Measurements from ENCODE around the gene MUSTN1. TPM values are rescaled to one million over a fixed set of nuclear protein-coding genes. Genes with fewer than 3 reads are reported as not detected.

MUSTN1 gene
- total and polyA plus RNA-seq, 2 donors (not counting 3 experiments of a cell fraction or from before 2014, with no cell fraction given) = 1.1 to 2.2 TPM

DNA sequence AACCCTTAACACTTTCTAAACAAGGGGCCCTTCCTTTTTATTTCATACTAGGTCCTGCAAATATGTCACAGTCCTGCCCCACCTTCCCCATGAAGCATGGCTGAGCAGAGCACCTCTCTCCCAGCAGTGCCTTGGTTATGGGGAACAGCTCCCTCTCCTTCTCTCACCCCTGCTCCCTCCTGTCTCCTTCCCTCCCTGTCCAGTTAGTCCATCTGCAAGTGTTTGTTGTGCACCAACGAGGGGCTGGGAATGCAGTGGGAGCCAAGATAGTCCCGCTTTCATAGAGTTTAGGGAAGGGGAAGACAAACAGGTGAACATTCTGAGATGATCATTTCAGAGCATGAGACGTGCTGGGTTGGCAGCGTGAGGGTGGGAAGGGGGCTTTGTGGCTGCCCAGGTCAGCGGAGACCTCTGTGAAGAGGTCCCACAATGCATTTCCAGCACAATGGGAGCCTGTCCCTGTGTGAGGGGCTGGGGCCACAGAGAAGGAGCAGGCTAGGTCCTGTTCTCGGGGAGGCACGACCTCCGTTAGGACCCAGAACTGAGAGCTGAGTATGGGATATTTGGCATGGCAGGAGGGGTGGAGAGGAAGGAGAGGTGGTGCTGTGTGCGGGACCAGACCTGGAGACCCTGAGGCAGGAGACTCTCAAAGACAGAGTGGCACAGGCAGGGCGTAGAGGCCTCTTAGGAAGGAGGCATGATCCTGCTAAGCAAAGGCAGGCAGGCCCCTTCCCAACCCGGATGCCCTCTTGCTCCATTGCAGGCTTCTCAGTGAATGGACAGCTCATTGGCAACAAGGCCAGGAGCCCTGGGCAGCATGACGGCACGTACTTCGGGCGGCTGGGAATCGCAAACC is 45.7 kb downstream of the MUSTN1 start:
- H3K9ac ChIP-seq (replicated peaks; ENCODE audit: extremely low read depth, insufficient read depth, low read length) = no peak overlapping the region
- H3K9me1 ChIP-seq (replicated peaks; ENCODE audit: control insufficient read depth, extremely low read depth, insufficient read depth, low read length) = no peaks in the 10 kb centered on the region
- FAIRE-seq (no peak), DNase-seq (ENCODE audit: low read depth, low spot score) (no peak)
- intact Hi-C loops (cut with micrococcal nuclease) (no loop called here), dilution Hi-C loops (cut with MboI; ENCODE audit: extremely low pct_ligation_motif_present, low sequenced_read_pairs) (no loop called here)
- no peak overlapping the region for H3K4me2 ChIP-seq (ENCODE audit: insufficient read depth, low read length)
- no peaks in the 10 kb centered on the region for H3K27me3 ChIP-seq (ENCODE audit: control insufficient read depth in 2 of 2, insufficient read depth in 2 of 2, low read length in 2 of 2)
- no peaks in the 10 kb centered on the region for H4K20me1 ChIP-seq (replicated peaks; ENCODE audit: control insufficient read depth, extremely low read depth, insufficient read depth, low read length)
- no peaks in the 10 kb centered on the region for H3K4me1 ChIP-seq (ENCODE audit: control insufficient read depth, extremely low read depth, insufficient read depth, low read length)
- ChIA-PET POLR2A (no interaction called here), CTCF (interaction anchor here (1.4 kb wide), 1 partner anchor 10 kb away, joined by 3 read pairs; no protein-coding TSS in a partner anchor)
- no peaks in the 10 kb centered on the region for H3K9me3 ChIP-seq (replicated peaks; ENCODE audit: control insufficient read depth, insufficient read depth, low read length)
- no peaks in the 10 kb centered on the region for H3K79me2 ChIP-seq (ENCODE audit: control insufficient read depth, insufficient read depth, low read length)
- TF ChIP-seq, protein P1, sequence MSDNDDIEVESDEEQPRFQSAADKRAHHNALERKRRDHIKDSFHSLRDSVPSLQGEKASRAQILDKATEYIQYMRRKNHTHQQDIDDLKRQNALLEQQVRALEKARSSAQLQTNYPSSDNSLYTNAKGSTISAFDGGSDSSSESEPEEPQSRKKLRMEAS (IDR thresholded peaks at IDR 0.05; ENCODE audit: insufficient read depth, insufficient read length) = no peak
- no peak for TF ChIP-seq FOS (IDR thresholded peaks at IDR 0.05; ENCODE audit: borderline replicate concordance, insufficient read depth, low read length)
- TF ChIP-seq GATA2 (IDR thresholded peaks at IDR 0.05; ENCODE audit: insufficient read depth, insufficient read length, low read depth, low read length) = no peak
- TF ChIP-seq MYC (IDR thresholded peaks at IDR 0.05; ENCODE audit: low read depth, low read length) = no peak
- no peak for TF ChIP-seq JUN (IDR thresholded peaks at IDR 0.05; ENCODE audit: borderline replicate concordance, insufficient read depth, insufficient read length, low read depth)
- TF ChIP-seq, protein P2, sequence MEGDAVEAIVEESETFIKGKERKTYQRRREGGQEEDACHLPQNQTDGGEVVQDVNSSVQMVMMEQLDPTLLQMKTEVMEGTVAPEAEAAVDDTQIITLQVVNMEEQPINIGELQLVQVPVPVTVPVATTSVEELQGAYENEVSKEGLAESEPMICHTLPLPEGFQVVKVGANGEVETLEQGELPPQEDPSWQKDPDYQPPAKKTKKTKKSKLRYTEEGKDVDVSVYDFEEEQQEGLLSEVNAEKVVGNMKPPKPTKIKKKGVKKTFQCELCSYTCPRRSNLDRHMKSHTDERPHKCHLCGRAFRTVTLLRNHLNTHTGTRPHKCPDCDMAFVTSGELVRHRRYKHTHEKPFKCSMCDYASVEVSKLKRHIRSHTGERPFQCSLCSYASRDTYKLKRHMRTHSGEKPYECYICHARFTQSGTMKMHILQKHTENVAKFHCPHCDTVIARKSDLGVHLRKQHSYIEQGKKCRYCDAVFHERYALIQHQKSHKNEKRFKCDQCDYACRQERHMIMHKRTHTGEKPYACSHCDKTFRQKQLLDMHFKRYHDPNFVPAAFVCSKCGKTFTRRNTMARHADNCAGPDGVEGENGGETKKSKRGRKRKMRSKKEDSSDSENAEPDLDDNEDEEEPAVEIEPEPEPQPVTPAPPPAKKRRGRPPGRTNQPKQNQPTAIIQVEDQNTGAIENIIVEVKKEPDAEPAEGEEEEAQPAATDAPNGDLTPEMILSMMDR (IDR thresholded peaks at IDR 0.05; ENCODE audit: extremely low read depth in 1 of 2, insufficient read depth in 1 of 2, low read depth in 1 of 2, low read length in 2 of 2) = no peak
- no peak for TF ChIP-seq EZH2 (IDR thresholded peaks at IDR 0.05; ENCODE audit: borderline replicate concordance, low read depth, low read length, severe bottlenecking)
- no peak for TF ChIP-seq POLR2A (IDR thresholded peaks at IDR 0.05; ENCODE audit: low read depth, low read length)
- no peak for TF ChIP-seq POLR2AphosphoS5 (IDR thresholded peaks at IDR 0.05; ENCODE audit: insufficient read depth, low read depth, low read length)
- no peak overlapping the region for H2AFZ ChIP-seq (ENCODE audit: low read depth, low read length)
- no peaks in the 10 kb centered on the region for H3K36me3 ChIP-seq (ENCODE audit: control insufficient read depth in 2 of 2, extremely low read depth in 1 of 2, insufficient read depth in 2 of 2, low read length in 2 of 2)
- no peak overlapping the region for H3K4me3 ChIP-seq (replicated peaks in 1 of 3; ENCODE audit: insufficient read depth in 1 of 3, low read depth in 1 of 3, low read length in 3 of 3)
- no peak overlapping the region for H3K27ac ChIP-seq (ENCODE audit: insufficient read depth, low read depth, low read length)
- no TSS peak for BruUV-seq (replicated peaks)
